Activated CD8-positive, alpha-beta memory T cell treated with anti-CD3 and anti-CD28 coated beads for 24 hours (primary cell): Measurements from ENCODE around the gene RPS17.
"Not testable (repeated sequence)": the region's sequence is repeated elsewhere in the genome, so short reads cannot be mapped to it uniquely, and the experiment has no call there.

ENCODE experiments used
- DNase-seq: peaks from one replicate; pipeline ENCODE4 v3.0.0-alpha.2; 2020

RPS17 gene

DNA sequence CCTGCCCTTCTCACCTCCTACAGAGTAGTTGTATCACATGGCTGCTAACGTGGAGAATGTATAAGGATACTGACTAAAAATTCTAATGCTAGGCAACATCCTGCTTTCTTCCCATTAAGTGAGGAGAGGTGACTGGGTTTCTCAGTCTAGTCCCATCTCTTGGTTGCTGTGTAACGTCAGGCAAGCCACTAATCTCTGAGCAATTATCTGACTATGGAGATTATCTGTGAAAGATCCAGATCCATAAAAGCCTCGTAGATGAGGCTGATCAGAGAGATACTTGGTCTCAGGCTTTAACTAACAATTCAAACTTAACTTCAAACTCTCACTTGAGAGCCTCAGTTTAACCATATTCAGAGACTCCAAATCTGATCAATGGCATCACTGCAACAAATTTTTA lies 4.7 kb upstream of the RPS17 start:
- DNase-seq, result no peak

DNA sequence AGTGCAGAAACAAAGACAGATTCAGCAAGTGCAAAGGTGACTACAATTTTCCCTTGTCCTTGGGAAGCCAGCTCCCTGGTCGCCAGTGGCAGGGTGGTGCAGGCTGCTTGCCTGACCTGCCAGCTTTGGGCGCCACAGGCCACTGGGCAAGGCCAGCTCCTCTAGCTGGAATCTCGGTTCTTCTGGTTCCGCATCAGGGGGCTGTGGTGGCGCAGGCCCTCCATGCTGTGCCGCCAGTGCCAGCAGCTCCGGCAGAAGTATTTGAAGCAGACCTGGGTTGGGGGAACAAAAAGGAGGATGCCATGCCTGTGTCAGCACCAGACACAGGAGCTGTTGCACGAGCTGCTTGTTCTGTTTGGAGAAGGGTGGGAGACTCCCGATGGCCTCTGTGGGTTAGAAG lies 4.2 kb upstream of the RPS17 start:
- no peak for DNase-seq

GRCh38 chr15:82543160-82543559 lies 2.9 kb upstream of the RPS17 start:
- no peak for DNase-seq

GRCh38 chr15:82540984-82541431 lies 751 bp upstream of the RPS17 start:
- DNase-seq, result peak; percentile 69

GRCh38 chr15:82539691-82540054 lies 584 bp downstream of the RPS17 start:
- DNase-seq, result no peak

- DNase-seq, result peak; percentile 68
Observed at GRCh38 chr15:82538961-82539690, 1.1 kb downstream of the RPS17 start.

- DNase-seq, result no peak
Observed at GRCh38 chr15:82537351-82537908, 2.8 kb downstream of the RPS17 start.

DNA sequence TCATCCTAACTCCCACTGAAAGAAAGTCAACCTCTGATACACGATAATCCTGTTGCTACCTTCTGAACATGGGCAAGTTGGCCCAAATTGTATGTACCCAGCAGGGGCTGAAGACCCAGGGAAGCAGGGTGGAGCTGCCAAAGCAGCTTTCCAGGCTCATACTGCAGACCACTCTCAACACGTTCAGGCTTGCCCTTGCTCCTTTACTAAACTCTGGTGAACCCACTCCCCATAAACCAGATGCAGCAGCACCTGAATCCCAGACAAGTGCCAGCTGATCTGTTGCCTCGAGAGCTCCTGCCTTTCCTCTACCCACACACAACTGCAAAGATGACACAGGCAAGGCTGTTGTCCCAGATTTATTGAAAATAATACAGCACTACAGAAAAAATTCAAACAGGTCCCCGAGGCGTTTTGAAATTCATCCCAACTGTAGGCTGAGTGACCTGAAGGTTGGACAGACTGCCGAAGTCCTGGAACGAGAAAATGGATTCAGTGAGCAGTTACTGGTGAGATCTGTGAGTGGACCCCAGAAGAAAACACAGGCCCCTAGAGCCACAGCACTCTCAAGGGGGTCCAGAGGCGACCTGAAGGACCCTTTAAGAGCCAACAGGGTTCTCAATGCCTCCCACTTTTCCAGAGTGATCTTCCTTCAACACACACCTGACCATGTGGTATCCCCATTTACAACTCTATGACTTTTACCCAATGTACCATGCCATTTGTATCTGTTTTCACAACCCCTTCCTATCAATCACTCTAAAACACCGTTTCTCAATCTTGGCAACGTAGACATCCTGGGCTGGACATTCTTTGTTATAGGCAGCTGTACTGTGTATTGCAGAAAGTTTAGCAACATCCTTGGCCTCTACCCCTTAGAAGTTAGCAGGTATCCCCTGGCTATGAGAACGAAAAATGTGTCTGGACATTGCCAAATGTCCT lies 3.6 kb downstream of the RPS17 start:
- DNase-seq, result no peak

- DNase-seq, result peak; percentile 70
Observed at GRCh38 chr15:82535566-82536408, 4.5 kb downstream of the RPS17 start.

DNA sequence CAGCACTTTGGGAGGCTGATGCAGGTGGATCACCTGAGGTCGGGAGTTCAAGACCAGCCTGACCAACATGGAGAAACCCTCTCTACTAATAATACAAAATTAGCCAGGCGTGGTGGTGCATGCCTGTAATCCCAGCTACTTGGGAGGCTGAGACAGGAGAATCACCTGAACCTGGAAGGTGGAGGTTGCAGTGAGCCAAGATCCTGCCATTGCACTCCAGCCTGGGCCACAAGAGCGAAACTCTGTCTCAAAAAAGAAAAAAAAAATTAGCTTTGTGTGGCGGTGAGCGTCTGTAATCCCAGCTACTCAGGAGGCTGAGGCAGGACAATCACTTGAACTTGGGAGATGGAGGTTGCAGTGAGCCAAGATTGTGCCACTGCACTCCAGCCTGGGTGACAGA lies 5.1 kb downstream of the RPS17 start:
- peak; percentile 60 for DNase-seq

- DNase-seq, result not testable (repeated sequence)
Observed at GRCh38 chr15:82534457-82534861, 5.8 kb downstream of the RPS17 start.

DNA sequence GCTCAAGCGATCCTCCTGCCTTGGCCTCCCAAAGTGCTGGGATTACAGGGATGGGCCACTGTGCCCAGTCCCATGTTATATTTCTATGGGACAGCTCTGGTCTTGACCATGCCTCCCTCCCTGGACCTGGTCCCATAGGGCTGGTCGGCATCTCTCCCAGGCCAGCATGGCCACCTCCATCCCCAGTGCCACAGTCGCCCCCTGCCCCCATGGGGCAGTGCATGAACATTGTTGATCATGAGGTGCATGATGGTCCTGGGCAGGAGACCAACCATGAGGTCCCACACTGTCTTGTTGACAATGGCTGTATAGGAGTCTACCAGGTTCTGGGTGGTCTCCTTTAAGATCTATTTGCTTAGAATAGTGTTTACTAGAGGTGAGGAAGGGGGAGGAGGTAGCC lies 6.5 kb downstream of the RPS17 start:
- DNase-seq, result no peak

DNA sequence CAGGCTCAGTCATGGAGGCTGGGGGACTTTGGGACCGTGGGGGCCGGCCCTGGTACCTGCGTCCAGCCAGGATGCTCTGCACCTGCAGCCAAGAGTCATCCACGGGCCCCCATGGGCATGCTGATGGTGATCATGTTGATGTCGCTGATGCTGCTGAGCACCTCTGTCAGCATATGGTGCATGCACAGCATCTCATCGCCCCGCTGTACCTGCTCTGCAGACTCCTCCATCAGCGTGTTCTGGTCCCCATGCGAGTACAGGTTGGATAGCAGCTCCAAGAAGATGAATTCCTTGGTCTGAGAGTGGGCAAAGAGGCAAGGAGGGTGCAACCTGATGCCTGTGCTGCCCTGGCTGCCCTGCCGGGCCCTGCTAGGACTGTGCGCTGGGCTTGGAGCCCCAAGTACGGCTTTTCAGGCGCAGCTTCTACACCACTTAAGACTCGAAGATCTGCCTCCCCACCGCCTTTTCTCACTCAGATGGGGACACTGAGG lies 7.2 kb downstream of the RPS17 start:
- no peak for DNase-seq

GRCh38 chr15:82532383-82532990 lies 7.8 kb downstream of the RPS17 start:
- DNase-seq, result no peak

GRCh38 chr15:82531496-82532382 lies 8.5 kb downstream of the RPS17 start:
- no peak for DNase-seq

DNA sequence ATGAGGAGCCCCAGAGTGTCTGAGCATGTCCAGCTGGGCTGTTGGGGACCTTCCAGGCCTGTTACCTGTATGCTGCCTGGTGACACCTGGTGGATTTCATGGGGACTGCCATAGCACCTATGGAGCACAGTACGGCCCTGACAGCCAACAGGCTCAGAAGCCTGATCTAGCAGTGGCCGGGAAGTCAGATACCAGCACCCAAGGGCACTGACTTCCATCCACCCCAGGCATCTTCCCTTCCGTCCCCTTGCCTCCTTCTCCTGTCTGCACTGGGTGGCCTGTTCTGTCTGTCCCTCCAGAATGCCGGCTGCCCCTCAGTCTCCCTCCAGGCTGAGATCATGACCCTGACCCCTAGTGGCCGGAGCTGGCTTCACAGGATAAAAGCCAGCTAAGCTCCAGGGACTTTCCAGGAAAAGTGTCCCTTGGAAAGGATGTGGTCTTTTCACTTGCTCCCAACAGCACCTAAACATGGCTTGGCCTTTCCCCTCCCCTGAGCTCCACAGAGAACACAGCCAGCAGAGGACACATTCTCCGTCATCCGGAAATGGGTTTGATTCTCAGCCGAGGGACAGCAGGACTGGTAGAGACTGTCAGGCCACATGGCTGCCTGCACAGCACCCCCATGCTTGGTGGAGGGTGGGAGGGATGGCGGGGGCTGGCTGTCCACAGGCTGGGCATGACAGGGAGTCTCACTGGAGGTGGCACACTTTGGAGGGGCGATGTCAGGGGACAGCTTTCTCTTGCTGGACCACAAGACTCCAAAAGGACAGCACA lies 9.5 kb downstream of the RPS17 start:
- DNase-seq, result peak; percentile 89

DNA sequence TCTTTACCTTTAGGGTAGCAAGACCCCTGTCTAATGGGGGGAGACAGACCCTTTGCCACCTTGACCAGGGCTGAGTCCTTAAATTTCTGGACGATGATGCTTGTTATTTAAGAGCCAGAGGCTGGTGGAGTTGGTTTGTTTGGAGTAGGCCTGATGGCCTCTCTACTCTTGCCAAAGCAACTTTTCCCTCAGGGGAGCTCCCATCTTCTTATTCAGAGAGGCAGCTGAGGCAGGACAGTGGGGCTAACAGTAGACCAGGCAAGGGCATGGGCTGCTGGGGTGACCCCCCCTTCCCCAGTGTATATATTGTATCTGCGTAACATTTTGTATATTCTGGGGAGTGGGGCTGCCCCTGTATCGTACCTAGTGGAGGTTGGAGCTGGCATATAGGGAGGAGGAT lies 10.3 kb downstream of the RPS17 start:
- no peak for DNase-seq

GRCh38 chr15:82513587-82513986 lies 26.7 kb downstream of the RPS17 start:
- not testable (repeated sequence) for DNase-seq

GRCh38 chr15:82507693-82508092 lies 32.6 kb downstream of the RPS17 start:
- not testable (repeated sequence) for DNase-seq

- DNase-seq, result not testable (repeated sequence)
Observed at GRCh38 chr15:82507087-82507486, 33.2 kb downstream of the RPS17 start.
